Right ventricle myocardium superior (tissue), 1 donor: ENCODE measurements around the gene COL1A1. TPM values are rescaled to one million over a fixed set of nuclear protein-coding genes. Genes with fewer than 3 reads are reported as not detected.

Experiments used
- ATAC-seq: fragments of 200-7000 bp; cut with Tn5 transposase; one replicate; pipeline ENCODE4 v1.9.1; 2020; ENCODE audit warnings: mild to moderate bottlenecking; ENCODE audit not compliant: poor library complexity
- DNase-seq: peaks from one replicate; pipeline ENCODE4 v3.0.0-alpha.2; 2020
- intact Hi-C: fragments of 100-400 bp; cut with DNase I; formaldehyde crosslinking; loops from one replicate; pipeline ENCODE4 v1.11.2; 2022
- total RNA-seq: library from RNA; stranded (reverse); fragmentation: NEBNext Ultra II Directional; extraction: Animal tissue kit (Norgen Biotek cat#: 25700); gene quantifications from one replicate; pipeline ENCODE4 v1.2.1, GENCODE V29; 2021
- donor health status: DM: no; HTN: yes; CAD: no; lungs with severe emphysema.

Gene COL1A1
- total RNA-seq, 1 donor from 2014 or later = 28.1 TPM

DNA sequence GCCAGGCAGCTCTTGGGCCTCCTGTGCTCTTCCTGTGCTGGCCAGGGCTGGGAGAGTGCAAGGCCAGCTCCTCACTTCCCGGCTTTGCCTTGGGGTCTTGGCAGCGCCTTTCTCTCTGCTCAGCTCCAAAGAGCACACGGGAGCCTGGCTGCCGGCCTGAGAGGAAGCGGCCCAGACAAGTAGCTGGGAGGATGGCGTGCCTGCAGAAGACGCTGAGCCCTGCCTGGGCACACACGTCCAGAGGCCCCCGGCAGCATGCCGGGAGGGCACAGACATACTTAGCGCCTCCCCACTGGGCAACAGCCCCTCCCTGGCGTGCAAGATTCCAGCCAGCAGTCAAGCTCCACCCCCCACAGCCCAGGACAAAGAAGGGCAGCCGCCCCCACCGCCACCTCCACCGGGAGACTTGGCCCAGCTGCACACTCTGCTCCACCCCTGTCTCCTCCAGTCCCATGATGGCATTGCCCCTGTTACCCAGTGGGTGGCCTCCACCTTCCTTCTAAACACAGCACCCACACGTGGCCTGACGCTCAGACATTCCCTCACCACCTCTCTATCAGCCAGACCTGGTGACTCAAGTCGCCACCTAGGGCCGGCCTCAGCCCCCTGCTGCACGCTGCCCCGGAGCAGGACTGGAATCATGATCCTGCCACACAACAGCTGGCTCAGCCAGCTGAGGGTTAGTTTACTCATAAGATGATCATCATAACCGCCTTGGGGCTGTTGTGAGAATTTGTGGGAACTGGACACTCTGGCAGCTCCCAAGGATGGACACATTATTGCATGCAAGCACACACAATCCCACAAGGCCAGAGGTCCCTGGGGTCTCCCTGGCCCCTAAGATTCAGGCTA is 23.2 kb downstream of the COL1A1 start:
- intact Hi-C loops = no loop called here
- DNase-seq (peak; percentile 85), ATAC-seq (peak; percentile 86)

DNA sequence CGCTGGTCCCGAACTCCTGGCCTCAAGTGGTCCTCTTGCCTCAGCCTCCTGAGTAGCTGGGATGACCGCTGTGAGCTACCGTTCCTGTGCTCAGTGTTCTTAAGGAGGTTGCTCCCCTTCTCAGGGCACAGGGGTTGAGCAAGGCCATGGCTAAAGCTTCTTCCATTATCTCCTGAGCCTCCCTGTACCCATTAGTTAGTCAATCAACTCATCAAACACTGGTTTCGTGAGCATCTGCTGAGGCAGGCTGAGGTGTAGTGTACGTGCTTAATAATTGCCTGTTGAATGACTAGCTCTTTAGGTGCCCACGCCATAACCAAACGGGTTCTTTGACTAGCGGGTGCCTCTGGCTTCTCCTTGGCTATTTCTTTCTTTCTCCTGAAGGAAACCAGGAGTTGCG is 24.0 kb downstream of the COL1A1 start:
- DNase-seq (peak; percentile 19), ATAC-seq (no peak)
- intact Hi-C loops = no loop called here

DNA sequence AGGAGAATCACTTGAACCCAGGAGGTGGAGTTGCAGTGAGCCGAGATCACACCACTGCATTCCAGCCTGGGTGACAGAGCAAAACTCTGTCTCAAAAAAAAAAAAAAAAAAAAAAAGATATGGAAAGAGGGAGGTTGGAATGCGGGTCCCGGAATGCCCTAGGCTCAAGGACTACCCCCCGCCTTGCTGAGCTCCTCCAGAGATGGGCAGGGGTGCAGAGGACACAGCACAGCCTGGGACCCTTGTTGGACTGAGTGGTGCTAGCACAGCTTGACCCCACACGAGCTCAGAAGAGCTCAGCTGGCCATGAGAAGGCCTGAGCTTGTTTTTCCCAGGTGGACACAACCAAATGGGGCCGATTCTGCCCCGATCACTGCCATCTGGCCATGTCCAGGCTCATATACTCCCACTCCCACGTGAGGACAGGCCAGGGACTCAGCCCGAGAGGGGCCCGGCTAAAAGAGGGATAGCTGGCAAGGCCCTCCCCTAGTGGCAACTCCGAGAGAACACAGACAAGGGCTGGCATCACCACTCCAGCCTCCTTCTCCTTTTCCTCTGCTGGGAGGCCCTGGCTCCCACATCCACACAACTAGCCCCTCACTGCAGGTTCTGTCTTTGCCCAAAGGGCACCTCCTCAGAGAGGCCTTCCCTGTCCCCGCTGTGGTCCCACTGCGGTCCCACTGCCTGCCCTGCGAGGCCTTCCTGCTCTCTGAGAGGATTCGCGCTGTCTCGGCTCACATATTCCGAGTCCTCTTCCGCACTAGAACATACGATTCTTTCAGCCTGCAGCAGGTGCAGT is 24.7 kb downstream of the COL1A1 start:
- intact Hi-C loops = no loop called here
- peak; percentile 16 for ATAC-seq
- DNase-seq = peak; percentile 33

DNA sequence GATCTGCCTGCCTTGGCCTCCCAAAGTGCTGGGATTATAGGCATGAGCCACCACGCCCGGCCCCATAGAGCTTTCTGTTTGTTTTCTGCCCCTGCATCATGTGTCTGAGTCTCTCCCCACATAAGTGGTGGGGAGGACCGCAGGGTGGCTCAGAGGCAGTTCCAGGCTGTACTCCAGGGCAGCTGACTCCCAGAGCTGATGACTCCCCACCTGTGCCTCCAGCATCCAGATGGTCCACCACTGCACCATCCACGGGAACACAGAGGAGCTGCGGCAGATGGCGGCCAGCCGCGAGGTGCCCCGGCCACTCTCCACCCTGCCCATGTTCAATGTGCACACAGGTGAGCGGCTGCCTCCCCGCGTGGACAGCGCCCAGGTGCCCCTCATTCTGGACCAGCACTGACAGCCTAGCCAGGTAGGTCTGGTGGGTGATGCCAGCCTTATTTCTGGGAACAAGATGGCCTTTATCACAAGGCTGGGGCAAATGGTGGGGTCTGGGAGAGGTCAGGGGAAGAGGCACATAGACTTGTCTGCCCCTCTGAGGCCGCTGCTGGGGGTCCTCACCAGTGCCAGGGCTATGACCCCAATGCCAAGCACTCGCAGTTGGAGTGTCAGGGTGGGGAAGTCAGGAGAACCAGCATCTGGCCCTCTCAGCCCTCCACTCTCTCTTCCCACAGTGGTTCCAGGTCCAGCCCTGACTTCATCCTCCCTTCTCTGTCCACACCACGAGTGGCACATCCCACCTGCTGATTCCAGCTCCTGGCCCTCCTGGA is 26.2 kb downstream of the COL1A1 start:
- DNase-seq (peak; percentile 41), ATAC-seq (no peak)
- intact Hi-C loops = no loop called here

DNA sequence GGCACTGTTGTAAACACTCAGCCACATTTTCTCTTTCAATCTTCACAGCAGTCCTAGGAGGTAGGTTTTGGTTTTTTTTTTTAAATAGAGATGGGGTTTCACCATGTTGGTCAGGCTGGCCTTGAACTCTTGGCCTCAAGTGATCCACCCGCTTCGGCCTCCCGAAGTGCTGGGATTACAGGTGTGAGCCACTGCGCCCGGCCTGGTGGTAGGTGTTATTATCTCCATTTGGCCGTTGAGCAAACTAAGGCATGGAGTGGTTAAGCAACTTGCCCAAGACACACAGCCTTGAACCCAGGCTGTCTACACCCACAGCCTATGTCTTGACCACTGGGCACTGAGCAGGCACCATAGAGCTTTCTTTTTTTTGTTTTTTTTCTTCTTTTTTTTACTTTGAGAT is 27.0 kb downstream of the COL1A1 start:
- no peak for ATAC-seq
- DNase-seq = peak; percentile 39
- intact Hi-C loops = no loop called here

DNA sequence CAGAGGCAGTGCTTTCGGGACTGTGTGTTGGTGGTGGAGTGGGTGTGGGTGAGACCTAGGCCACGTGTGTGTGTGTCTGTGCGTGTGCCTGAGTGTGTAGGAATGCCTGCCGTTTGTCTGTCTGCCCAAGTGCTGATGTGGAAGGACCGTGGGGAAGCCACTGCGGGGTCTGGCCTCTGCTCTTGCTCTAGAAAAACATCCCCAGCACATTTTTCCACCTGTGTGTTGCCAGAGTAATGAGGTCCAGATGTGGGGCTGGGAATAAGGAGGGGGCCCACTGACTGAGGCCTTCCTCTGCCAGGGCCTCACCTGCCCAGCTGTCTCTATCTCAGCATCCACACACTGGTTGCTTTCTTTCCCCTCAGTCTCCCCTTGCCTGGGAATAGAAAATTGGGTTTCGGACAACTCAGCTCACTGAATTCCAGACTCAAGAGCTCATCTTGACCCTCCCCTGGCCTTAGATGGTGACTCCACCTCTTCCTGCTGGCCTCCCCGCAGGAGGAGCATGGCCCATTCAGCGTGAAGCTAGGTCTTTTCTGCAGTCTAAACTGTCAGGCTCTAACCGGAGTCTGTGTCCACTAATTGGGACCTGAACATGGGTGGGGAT is 28.0 kb downstream of the COL1A1 start:
- ATAC-seq = no peak
- intact Hi-C loops = no loop called here
- peak; percentile 47 for DNase-seq

DNA sequence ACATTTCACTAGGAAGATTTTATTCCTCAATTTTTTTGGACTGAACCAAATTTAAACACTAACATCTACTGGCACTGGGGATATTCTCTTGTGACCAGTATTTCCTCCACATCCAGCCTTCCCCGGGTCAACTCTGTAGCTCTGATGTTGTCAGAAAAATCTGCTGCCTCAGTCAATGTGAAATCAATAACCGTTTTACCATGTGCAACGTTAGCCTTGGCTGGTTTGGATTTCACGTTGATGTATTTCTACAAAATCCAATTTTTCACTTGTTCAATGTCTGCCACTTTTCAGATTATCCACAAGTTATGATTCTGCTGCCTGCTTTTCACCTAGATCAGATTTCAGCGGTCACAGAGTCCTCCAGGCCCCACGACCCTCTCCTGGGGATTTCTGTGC is 28.5 kb downstream of the COL1A1 start:
- intact Hi-C loops = no loop called here
- ATAC-seq = no peak
- DNase-seq = no peak

DNA sequence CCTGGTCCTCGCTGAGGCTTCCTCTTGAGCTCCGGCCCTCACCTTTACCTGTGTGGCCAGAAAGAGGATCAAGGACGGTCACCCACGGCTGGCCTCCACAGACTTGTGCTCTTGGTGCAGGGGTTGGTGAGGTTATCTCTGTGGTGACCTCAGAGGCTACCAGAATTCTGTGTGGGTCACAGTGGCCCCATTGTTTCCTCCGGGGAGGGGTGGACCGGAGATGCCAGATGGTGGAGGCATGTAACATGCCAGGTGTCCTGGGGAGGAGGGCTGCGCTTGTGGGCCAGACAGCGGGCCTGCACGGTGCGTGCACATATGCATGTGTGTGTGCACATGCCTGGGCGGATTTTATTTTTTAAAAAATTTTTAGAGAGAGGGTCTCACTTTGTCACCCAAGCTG is 29.3 kb downstream of the COL1A1 start:
- intact Hi-C loops = no loop called here
- DNase-seq = peak; percentile 17
- ATAC-seq = no peak

DNA sequence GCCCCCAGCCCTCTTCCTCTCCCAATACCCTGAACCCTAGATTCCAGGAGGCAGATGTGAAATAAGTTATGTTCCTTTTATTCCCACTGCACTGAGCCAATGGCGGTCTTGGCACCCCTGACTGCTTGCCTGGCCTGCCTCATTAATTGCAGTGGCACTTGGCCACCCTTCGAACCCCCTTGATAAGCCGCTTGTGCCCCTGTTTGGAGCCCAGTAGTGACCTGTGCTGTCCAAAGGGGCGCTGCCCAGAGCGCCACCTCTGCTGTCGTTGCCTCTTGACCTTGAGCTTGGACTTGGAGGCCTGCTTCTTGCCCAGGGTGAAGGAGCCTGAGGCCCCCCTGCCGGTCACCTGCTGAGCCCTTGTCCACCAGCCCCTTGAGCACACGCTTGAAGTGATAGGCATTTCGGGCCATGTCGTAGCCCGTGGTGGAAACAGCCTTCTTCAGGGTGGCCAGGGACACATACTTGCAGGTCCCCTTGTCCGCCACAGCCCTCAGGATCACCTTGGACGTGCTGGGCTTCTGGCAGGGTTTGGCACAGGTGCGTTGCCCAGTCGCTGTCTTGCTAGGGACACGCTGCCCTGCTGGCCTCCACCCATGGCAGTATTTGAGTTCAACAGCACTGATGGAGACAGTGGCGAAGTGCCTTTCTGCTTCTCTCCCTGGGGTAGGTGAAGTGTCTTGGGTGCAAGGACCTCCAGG is 29.9 kb downstream of the COL1A1 start:
- DNase-seq (peak; percentile 51), ATAC-seq (peak; percentile 11)
- intact Hi-C loops = no loop called here

DNA sequence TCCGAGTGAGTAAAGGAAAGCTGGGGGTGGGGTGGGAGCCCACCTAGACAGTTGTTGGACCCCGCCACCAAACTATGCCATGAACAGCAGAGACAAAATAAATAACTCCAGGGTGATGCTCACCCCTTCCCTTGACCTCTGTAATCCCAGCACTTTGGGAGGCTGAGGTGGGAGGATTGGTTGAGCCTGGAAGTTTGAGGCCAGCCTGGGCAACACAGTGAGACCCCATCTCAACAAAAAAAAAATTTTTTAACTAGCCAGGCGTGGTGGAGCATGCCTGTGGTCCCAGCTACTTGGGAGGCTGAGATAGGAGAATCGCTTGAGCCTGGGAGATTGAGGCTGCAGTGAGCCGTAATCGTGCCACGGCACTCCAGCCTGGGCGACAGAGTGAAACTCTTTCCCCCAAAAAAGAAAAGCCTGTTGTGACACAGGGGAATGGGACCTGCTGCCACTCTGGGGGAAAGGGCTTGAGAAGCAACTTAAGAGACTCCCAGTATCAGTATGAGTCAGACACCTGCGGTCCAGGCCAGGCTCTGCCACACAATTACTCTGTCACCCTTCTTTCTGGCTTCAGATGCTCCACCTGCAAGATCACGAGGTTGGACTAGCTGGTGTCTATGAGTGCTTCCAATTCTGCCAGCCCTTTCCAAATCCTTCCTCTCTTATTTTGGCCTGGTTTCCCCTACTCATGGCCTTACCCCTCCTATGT is 30.6 kb downstream of the COL1A1 start:
- DNase-seq (peak; percentile 37), ATAC-seq (peak; percentile 24)
- intact Hi-C loops = no loop called here

DNA sequence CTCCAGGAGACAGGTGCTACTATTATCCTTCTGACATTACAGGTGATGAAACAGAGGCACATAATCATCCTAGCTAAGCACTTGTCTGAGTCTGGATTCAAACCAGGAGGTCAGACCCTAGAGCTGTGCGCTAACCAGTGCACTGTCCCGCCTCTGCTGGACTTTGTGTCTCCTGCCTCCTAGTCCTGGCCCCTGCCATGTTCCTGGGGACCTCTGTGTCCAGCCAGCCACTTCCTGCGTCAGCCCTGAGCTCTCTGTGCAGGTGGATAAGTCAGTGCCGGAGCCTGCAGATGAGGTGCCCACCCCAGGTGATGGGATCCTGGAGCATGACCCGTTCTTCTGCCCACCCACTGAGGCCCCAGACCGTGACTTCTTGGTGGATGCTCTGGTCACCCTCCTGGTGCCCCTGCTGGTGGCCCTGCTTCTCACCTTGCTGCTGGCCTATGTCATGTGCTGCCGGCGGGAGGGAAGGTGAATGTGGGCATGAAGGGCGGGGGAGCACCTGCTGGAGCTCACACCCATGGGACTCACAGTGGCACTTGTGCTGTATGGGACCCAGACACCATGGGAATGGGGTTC is 31.5 kb downstream of the COL1A1 start:
- peak; percentile 39 for DNase-seq
- intact Hi-C loops = no loop called here
- ATAC-seq = no peak

DNA sequence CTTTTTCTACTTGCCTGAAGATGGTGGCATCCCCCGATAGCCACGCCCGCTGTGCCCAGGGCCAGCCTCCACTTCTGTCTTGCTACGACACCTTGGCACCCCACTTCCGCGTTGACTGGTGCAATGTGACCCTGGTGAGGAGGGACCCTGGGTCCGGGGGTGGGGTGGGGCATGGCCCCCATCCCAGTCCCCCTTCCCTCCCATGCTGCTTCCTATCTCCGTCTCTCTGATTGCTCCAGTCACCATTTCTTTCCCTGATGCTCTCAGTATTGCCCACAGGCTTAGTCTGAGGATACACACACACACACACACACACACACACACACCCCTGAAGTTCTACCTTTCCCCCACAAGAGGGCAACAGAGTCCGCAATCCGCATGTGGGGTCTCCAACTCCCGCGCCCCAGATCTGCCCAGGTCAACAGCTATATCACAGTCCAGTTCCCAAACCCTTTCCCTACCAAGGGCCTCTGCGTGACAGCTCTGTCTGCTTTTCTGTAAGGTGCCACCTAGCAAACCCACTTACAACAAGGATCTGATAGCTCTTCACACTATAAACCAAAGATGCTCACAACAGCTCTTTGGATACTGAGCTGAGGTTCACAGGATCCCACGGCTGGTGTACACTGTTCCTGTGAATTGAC is 32.2 kb downstream of the COL1A1 start:
- DNase-seq (peak; percentile 63), ATAC-seq (peak; percentile 14)

DNA sequence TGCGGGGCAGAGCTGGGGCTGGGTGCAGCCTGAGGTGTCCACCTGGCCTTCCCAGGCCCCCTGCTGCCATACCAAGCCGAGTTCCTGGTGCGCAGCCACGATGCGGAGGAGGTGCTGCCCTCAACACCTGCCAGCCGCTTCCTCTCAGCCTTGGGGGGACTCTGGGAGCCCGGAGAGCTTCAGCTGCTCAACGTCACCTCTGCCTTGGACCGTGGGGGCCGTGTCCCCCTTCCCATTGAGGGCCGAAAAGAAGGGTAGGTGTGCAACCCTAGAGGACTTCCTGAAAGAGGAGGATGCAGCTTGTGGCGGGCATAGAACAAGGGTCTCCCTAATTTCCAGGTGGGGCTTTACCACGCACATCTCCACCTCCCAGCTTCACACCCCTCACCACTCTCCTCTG is 33.1 kb downstream of the COL1A1 start:
- intact Hi-C loops = no loop called here
- DNase-seq (peak; percentile 22), ATAC-seq (no peak)

More for the DNA sequence above, 32.2 kb downstream of the COL1A1 start:
- intact Hi-C loops = no loop called here

DNA sequence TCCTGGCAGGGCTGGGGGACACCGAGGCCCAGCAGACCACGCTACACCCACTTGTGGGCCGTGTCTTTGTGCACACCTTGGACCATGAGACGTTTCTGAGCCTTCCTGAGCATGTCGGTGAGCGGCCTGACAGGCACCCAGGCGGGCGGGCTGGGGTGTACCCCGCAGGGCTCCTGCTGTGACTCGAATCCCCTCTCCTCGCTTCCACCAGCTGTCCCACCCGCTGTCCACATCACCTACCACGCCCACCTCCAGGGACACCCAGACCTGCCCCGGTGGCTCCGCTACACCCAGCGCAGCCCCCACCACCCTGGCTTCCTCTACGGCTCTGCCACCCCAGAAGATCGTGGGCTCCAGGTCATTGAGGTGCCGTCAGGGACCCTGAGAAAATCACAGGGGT is 34.1 kb downstream of the COL1A1 start:
- ATAC-seq (no peak), DNase-seq (peak; percentile 40)
- intact Hi-C loops = no loop called here

DNA sequence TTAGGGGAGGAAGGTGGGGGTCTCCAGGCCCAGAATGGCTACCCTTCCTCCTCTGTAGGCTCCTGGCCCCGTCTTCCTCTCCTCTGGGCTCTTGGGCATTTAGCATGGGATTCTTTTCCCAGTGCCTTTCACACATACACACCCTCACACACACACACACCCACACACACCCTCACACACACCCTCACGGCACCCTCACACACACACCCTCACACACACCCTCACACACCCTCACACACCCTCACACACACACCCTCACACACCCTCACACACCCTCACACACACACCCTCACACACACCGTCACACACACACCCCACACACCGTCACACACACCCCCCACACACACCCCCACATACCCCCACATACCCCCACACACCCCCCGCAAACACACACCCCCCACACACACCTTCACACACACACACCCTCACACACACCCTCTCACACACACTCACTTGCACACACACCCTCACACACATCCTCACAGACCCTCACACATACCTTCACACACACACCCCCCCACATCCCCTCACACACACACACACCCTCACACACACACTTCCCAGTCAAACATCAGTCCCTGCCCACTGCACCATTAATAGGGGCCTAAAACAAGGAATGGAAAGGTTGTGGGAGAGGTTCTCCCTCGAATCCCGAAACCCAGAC is 34.8 kb downstream of the COL1A1 start:
- DNase-seq (no peak), ATAC-seq (no peak)
- intact Hi-C loops = no loop called here

DNA sequence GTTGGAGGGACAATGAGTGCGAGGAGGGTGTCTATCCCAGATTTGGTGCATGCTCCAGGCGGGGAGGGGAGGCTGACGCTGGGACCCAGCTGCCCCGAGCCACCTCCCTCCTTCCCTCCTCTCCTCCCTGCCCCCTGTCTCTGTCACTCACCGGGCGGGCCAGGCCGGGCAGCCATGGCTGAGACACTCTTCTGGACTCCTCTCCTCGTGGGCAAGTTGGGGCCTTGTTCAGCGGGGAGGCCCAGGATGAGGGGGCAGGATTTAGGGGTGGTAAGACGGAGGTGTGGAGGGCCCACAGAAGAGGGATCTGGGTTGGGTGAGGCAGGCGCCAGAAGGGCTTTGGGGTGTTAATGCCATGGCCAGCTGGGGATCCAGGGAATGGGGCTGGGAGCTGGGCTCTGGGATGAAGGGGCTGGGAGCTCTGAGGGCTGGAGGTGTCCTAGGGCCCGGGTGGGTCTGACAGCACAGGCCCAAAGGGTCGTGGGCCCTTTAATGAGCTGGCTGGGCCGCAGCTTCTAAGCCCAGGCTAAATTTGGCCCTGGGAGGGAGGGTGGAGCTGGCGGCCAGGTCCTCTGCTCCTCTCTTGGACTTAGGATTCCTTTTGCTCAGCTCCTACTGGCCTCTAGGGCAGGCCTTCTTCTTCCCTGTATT is 35.4 kb downstream of the COL1A1 start, which contains the start of gene SGCA:
TSS of gene SGCA (plus strand) at position 139 of the 651 bp plus-strand sequence. CDS start at position 175, 36 bp downstream.
- intact Hi-C loops = no loop called here
- DNase-seq (peak; percentile 75), ATAC-seq (peak; percentile 70)
